ENCODE measurements around the gene MUC5B. TPM values are rescaled to one million over a fixed set of nuclear protein-coding genes. Genes with fewer than 3 reads are reported as not detected.

MUC5B gene
- total RNA-seq, 2 experiments from 2014 or later, result not detected

- peaks cover 6% of the 10 kb centered on the region for H3K36me3 Mint-ChIP-seq (ENCODE audit: low read depth)
- CTCF ChIA-PET, result no interaction called here
- Histone ChIP-seq H3K4me3 (ENCODE audit: low read length) (no peak overlapping the region), H3K27me3 (ENCODE audit: control insufficient read depth in 1 of 2, insufficient read depth in 2 of 2, low read length in 2 of 2) (no peaks in the 10 kb centered on the region), H3K9me3 (ENCODE audit: control insufficient read depth in 1 of 2, insufficient read depth in 1 of 2, low read length in 2 of 2) (peaks cover 0 to 3% of the 10 kb centered on the region in 2 experiments), H3K27ac (ENCODE audit: low read depth in 1 of 2, low read length in 2 of 2) (no peak overlapping the region), H3K36me3 (ENCODE audit: insufficient read depth, low read length) (peaks cover 14% of the 10 kb centered on the region), H3K4me1 (ENCODE audit: insufficient read depth, low read length) (peaks cover 4% of the 10 kb centered on the region)
- POLR2A ChIA-PET, result no interaction called here
- ATAC-seq (ENCODE audit: poor library complexity), result no peak
- H3K4me1 Mint-ChIP-seq (ENCODE audit: low read depth), result no peaks in the 10 kb centered on the region
- H3K27me3 Mint-ChIP-seq, result no peaks in the 10 kb centered on the region
- no peaks in the 10 kb centered on the region for H3K9me3 Mint-ChIP-seq
- no peak for TF ChIP-seq CTCF (IDR thresholded peaks at IDR 0.05)
- H3K27ac Mint-ChIP-seq, result no peak overlapping the region
- no peak for DNase-seq
- intact Hi-C loops (cut with DNase I, micrococcal nuclease), result no loop called here
- H3K4me3 Mint-ChIP-seq, result no peak overlapping the region
These were observed 49.1 kb downstream of the MUC5B start for GRCh38 chr11:1271927-1272326.

- CTCF ChIA-PET, result no interaction called here
- TF ChIP-seq CTCF (IDR thresholded peaks at IDR 0.05), result no peak
- DNase-seq (no peak), ATAC-seq (ENCODE audit: poor library complexity) (no peak)
- no peak overlapping the region for H3K27ac Mint-ChIP-seq
- peaks cover 0 to 3% of the 10 kb centered on the region in 2 experiments for H3K9me3 ChIP-seq (ENCODE audit: control insufficient read depth in 1 of 2, insufficient read depth in 1 of 2, low read length in 2 of 2)
- H3K27ac ChIP-seq (ENCODE audit: low read depth in 1 of 2, low read length in 2 of 2), result no peak overlapping the region
- peaks cover 8% of the 10 kb centered on the region for H3K36me3 Mint-ChIP-seq (ENCODE audit: low read depth)
- H3K27me3 ChIP-seq (ENCODE audit: control insufficient read depth in 1 of 2, insufficient read depth in 2 of 2, low read length in 2 of 2), result no peaks in the 10 kb centered on the region
- peaks cover 4% of the 10 kb centered on the region for H3K4me1 ChIP-seq (ENCODE audit: insufficient read depth, low read length)
- POLR2A ChIA-PET, result no interaction called here
- H3K4me3 Mint-ChIP-seq, result no peak overlapping the region
- H3K4me1 Mint-ChIP-seq (ENCODE audit: low read depth), result no peaks in the 10 kb centered on the region
- no peak overlapping the region for H3K4me3 ChIP-seq (ENCODE audit: low read length)
- no peaks in the 10 kb centered on the region for H3K27me3 Mint-ChIP-seq
- H3K9me3 Mint-ChIP-seq, result no peaks in the 10 kb centered on the region
- H3K36me3 ChIP-seq (ENCODE audit: insufficient read depth, low read length), result peaks cover 20% of the 10 kb centered on the region
- intact Hi-C loops (cut with DNase I, micrococcal nuclease), result no loop called here
These were observed 49.7 kb downstream of the MUC5B start for GRCh38 chr11:1272531-1272930.

GRCh38 chr11:1274501-1274900, 51.6 kb downstream of the MUC5B start:
- H3K36me3 ChIP-seq (ENCODE audit: insufficient read depth, low read length), result peaks cover 26% of the 10 kb centered on the region
- CTCF ChIA-PET, result no interaction called here
- H3K9me3 ChIP-seq (ENCODE audit: control insufficient read depth in 1 of 2, insufficient read depth in 1 of 2, low read length in 2 of 2), result peaks cover 0 to 3% of the 10 kb centered on the region in 2 experiments
- no peaks in the 10 kb centered on the region for H3K4me1 Mint-ChIP-seq (ENCODE audit: low read depth)
- H3K4me3 Mint-ChIP-seq, result no peak overlapping the region
- H3K27me3 ChIP-seq (ENCODE audit: control insufficient read depth in 1 of 2, insufficient read depth in 2 of 2, low read length in 2 of 2), result no peaks in the 10 kb centered on the region
- intact Hi-C loops (cut with DNase I, micrococcal nuclease), result no loop called here
- H3K27ac Mint-ChIP-seq, result no peak overlapping the region
- peak overlapping the region in 1 of 2 donors; percentile 29 for H3K27ac ChIP-seq (ENCODE audit: low read depth in 1 of 2, low read length in 2 of 2)
- no peaks in the 10 kb centered on the region for H3K27me3 Mint-ChIP-seq
- H3K9me3 Mint-ChIP-seq, result no peaks in the 10 kb centered on the region
- H3K4me1 ChIP-seq (ENCODE audit: insufficient read depth, low read length), result no peaks in the 10 kb centered on the region
- DNase-seq (no peak), ATAC-seq (ENCODE audit: poor library complexity) (no peak)
- no peak overlapping the region for H3K4me3 ChIP-seq (ENCODE audit: low read length)
- TF ChIP-seq CTCF (IDR thresholded peaks at IDR 0.05), result no peak
- peaks cover 12% of the 10 kb centered on the region for H3K36me3 Mint-ChIP-seq (ENCODE audit: low read depth)
- POLR2A ChIA-PET, result no interaction called here

Data from CD4-positive, alpha-beta T cell (primary cell).